RWPE2 (cell line): ENCODE data around the gene DAP.

Experiments used
- ATAC-seq: fragments of 200-7000 bp; cut with Tn5 transposase; 3 replicates; pipeline ENCODE4 v1.9.1; 2021; ENCODE audit warnings: low read depth
- DNase-seq: peaks from one replicate; pipeline ENCODE4 v3.0.0-alpha.2; 2020; ENCODE audit warnings: low spot score
- H3K27ac ChIP-seq: fragments of 450-650 bp; 2 replicates; pipeline ENCODE4 v1.5.1; 2017; ENCODE audit warnings: mild to moderate bottlenecking; ENCODE audit not compliant: poor library complexity, severe bottlenecking
- H3K27me3 ChIP-seq: fragments of 250-450 bp; sonication (Bioruptor Pico); 2 replicates; pipeline ENCODE4 v1.5.1; 2021; ENCODE audit warnings: mild to moderate bottlenecking, moderate library complexity; ENCODE audit not compliant: insufficient read depth, poor library complexity, severe bottlenecking
- H3K36me3 ChIP-seq: fragments of 250-450 bp; sonication (Bioruptor Pico); 2 replicates; pipeline ENCODE4 v1.5.1; 2020; ENCODE audit warnings: low read depth, mild to moderate bottlenecking, moderate library complexity
- H3K4me1 ChIP-seq: fragments of 250-450 bp; sonication (Bioruptor Pico); 2 replicates; pipeline ENCODE4 v1.5.1; 2021; ENCODE audit warnings: mild to moderate bottlenecking, moderate library complexity; ENCODE audit not compliant: insufficient read depth, poor library complexity, severe bottlenecking
- H3K4me3 ChIP-seq: fragments of 250-450 bp; sonication (Bioruptor Pico); 2 replicates; pipeline ENCODE4 v1.5.1; 2021; ENCODE audit warnings: mild to moderate bottlenecking, moderate library complexity; ENCODE audit not compliant: severe bottlenecking
- H3K9me3 ChIP-seq: fragments of 250-450 bp; sonication (Bioruptor Pico); 2 replicates; pipeline ENCODE4 v1.5.1; 2021; ENCODE audit warnings: mild to moderate bottlenecking, moderate library complexity; ENCODE audit not compliant: severe bottlenecking
- CTCF ChIP-seq: fragments of 450-650 bp; IDR thresholded peaks from one replicate; pipeline ENCODE4 v1.5.1; 2017; ENCODE audit warnings: mild to moderate bottlenecking, moderate library complexity; ENCODE audit not compliant: poor library complexity, severe bottlenecking

Gene DAP

GRCh38 chr5:10672146-10673016 lies 88.7 kb downstream of the DAP start:
- no peaks in the 10 kb centered on the region for H3K36me3 ChIP-seq
- no peak overlapping the region for H3K27ac ChIP-seq
- no peak overlapping the region for H3K4me3 ChIP-seq
- H3K4me1 ChIP-seq, result no peaks in the 10 kb centered on the region
- no peak for TF ChIP-seq CTCF
- DNase-seq (no peak), ATAC-seq (no peak)
- no peaks in the 10 kb centered on the region for H3K9me3 ChIP-seq
- H3K27me3 ChIP-seq, result no peaks in the 10 kb centered on the region

GRCh38 chr5:10671041-10672008 lies 89.7 kb downstream of the DAP start:
- Histone ChIP-seq H3K36me3 (no peaks in the 10 kb centered on the region), H3K27me3 (no peaks in the 10 kb centered on the region), H3K27ac (no peak overlapping the region), H3K9me3 (no peaks in the 10 kb centered on the region), H3K4me3 (no peak overlapping the region), H3K4me1 (no peaks in the 10 kb centered on the region)
- TF ChIP-seq CTCF, result no peak
- DNase-seq (no peak), ATAC-seq (no peak)

GRCh38 chr5:10669983-10670382 lies 91.1 kb downstream of the DAP start:
- no peaks in the 10 kb centered on the region for H3K27me3 ChIP-seq
- H3K4me3 ChIP-seq, result no peak overlapping the region
- ATAC-seq (no peak), DNase-seq (no peak)
- no peaks in the 10 kb centered on the region for H3K4me1 ChIP-seq
- H3K27ac ChIP-seq, result no peak overlapping the region
- H3K9me3 ChIP-seq, result no peaks in the 10 kb centered on the region
- no peaks in the 10 kb centered on the region for H3K36me3 ChIP-seq
- no peak for TF ChIP-seq CTCF

- no peak overlapping the region for H3K4me3 ChIP-seq
- no peak; the same call in 2 of the 3 replicates for ATAC-seq
- H3K27me3 ChIP-seq, result no peaks in the 10 kb centered on the region
- peaks cover 4% of the 10 kb centered on the region for H3K4me1 ChIP-seq
- no peaks in the 10 kb centered on the region for H3K9me3 ChIP-seq
- H3K27ac ChIP-seq, result no peak overlapping the region
- no peak for TF ChIP-seq CTCF
- no peaks in the 10 kb centered on the region for H3K36me3 ChIP-seq
- DNase-seq, result no peak
These were observed 92.3 kb downstream of the DAP start for GRCh38 chr5:10668697-10669096.
